HG03159 (cell line): ENCODE measurements around the gene KLHL5.

Source experiments
- ATAC-seq: cut with Tn5 transposase; IDR thresholded peaks from one replicate; pipeline ENCODE4 v1.9.1; 2021; ENCODE audit warnings: mild to moderate bottlenecking, moderate library complexity; ENCODE audit not compliant: unreplicated experiment

Gene KLHL5

GRCh38 chr4:39043058-39043860 is 18.8 kb upstream of the KLHL5 start:
- no peak for ATAC-seq

GRCh38 chr4:39043861-39044363 is 18.1 kb upstream of the KLHL5 start:
- no peak for ATAC-seq

GRCh38 chr4:39044364-39044955 is 17.6 kb upstream of the KLHL5 start:
- peak; percentile 62 for ATAC-seq

GRCh38 chr4:39044956-39045826 is 16.8 kb upstream of the KLHL5 start:
- peak; percentile 31 for ATAC-seq

GRCh38 chr4:39045827-39046221 is 16.2 kb upstream of the KLHL5 start:
- no peak for ATAC-seq

- ATAC-seq = no peak
Measured at GRCh38 chr4:39046249-39046648, 15.8 kb upstream of the KLHL5 start.

- no peak for ATAC-seq
Measured at GRCh38 chr4:39047681-39048080, 14.4 kb upstream of the KLHL5 start.

- ATAC-seq = no peak
Measured at GRCh38 chr4:39048311-39048710, 13.7 kb upstream of the KLHL5 start.

- no peak for ATAC-seq
Measured at GRCh38 chr4:39050590-39050989, 11.4 kb upstream of the KLHL5 start.

- ATAC-seq = no peak
Measured at GRCh38 chr4:39051492-39051891, 10.5 kb upstream of the KLHL5 start.

GRCh38 chr4:39053983-39054382 is 8.0 kb upstream of the KLHL5 start:
- no peak for ATAC-seq

- ATAC-seq = no peak
Measured at GRCh38 chr4:39054497-39054896, 7.5 kb upstream of the KLHL5 start.

- ATAC-seq = no peak
Measured at GRCh38 chr4:39056023-39056422, 6.0 kb upstream of the KLHL5 start.

- ATAC-seq = no peak
Measured at GRCh38 chr4:39061457-39061856, 575 bp upstream of the KLHL5 start.

GRCh38 chr4:39062770-39063097 is 702 bp downstream of the KLHL5 start:
- ATAC-seq = no peak

GRCh38 chr4:39063430-39063829 is 1.4 kb downstream of the KLHL5 start:
- no peak for ATAC-seq

GRCh38 chr4:39066371-39066770 is 4.3 kb downstream of the KLHL5 start:
- no peak for ATAC-seq

- ATAC-seq = no peak
Measured at GRCh38 chr4:39067031-39067430, 5.0 kb downstream of the KLHL5 start.

- no peak for ATAC-seq
Measured at GRCh38 chr4:39067451-39067850, 5.4 kb downstream of the KLHL5 start.

- no peak for ATAC-seq
Measured at GRCh38 chr4:39068907-39069306, 6.9 kb downstream of the KLHL5 start.

- no peak for ATAC-seq
Measured at GRCh38 chr4:39078829-39079228, 16.8 kb downstream of the KLHL5 start.

GRCh38 chr4:39083164-39083563 is 21.1 kb downstream of the KLHL5 start:
- no peak for ATAC-seq
